GM19397 (cell line): Measurements from ENCODE around the gene SHD.
"Not testable (repeated sequence)": the region's sequence is repeated elsewhere in the genome, so short reads cannot be mapped to it uniquely, and the experiment has no call there.

ENCODE experiments used
- ATAC-seq: cut with Tn5 transposase; IDR thresholded peaks from one replicate; pipeline ENCODE4 v1.9.1; 2021; ENCODE audit warnings: mild to moderate bottlenecking, moderate library complexity; ENCODE audit not compliant: unreplicated experiment

SHD gene

GRCh38 chr19:4266253-4267000 lies 12.6 kb upstream of the SHD start:
- no peak for ATAC-seq

DNA sequence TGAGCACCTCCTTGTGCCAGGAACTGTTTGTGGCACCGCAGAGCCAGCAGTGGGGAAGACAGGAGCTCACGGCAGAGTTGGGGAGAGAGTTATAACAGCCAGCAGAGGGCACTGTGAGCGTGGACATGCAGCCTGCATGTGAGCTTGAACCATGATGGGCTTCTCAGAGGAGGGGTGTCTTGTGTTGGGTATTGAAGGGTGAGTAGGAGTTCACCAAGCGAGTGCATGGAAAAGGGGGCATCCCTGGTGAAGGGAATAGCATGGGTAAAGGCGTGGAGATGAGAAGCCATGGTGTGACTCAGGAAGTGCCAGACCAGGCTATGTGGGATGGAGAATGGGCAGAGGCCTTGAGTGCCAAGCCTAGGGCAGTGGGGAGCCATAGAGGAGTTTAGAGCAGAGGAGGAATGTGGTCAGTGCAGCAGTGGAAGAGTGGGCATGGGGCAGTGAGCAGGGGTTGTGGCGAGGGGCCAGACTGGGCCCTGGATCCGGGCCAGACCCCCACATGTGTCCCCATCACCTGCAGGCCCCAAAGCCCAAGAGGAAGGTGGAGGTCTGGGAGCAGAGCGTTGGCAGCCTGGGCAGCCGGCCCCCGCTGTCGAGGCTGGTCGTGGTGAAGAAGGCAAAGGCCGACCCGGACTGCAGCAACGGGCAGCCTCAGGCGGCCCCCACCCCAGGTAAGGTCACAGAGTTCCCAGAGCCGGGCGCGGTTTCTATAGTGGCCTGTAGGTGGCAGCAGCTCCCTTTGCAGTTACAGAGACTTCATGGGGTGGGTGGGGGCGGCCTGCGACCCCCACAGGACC lies 11.8 kb upstream of the SHD start:
- ATAC-seq: no peak

- ATAC-seq: no peak
Measured at GRCh38 chr19:4267901-4268815, 10.9 kb upstream of the SHD start.

GRCh38 chr19:4268816-4269430 lies 10.1 kb upstream of the SHD start:
- no peak for ATAC-seq

- no peak for ATAC-seq
Measured at GRCh38 chr19:4272894-4273293, 6.2 kb upstream of the SHD start.

DNA sequence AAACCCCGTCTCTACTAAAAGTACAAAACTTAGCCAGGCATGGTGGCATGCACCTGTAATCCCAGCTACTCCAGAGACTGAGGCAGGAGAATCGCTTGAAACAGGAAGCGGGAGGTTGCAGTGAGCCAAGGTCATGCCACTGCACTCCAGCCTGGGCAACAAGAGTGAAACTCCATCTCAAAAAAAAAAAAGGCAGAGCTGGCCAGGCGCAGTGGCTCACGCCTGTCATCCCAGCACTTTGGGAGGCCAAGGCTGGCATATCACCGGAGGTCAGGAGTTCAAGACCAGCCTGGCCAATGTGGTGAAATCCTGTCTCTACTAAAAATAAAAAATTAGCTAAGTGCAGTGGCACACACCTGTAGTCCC lies 4.8 kb upstream of the SHD start:
- ATAC-seq: not testable (repeated sequence)

DNA sequence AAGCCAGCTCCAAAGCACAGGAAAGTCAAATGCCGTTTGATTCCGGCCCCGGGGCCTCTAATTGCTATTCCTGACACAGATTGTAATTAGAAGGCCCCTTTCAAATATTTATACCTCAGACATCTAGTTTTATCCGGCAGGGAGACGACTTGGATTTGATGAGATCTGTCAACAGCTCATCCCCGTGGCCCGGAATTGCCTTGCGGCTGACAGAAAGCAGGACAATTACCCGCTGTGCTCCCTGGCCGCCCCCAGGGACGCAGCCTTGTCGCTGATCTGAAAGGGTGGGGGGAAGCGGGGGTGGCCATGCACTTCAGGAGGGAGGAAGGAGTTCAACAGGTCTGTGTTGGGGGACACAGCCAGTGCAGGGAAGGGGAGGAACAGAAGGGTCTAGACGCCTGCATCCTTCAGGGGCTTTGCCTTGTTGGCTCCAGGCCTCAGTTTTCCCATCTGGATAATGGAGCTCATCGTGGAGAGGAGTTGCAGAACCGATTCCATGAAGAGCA lies 1.8 kb upstream of the SHD start:
- no peak for ATAC-seq

DNA sequence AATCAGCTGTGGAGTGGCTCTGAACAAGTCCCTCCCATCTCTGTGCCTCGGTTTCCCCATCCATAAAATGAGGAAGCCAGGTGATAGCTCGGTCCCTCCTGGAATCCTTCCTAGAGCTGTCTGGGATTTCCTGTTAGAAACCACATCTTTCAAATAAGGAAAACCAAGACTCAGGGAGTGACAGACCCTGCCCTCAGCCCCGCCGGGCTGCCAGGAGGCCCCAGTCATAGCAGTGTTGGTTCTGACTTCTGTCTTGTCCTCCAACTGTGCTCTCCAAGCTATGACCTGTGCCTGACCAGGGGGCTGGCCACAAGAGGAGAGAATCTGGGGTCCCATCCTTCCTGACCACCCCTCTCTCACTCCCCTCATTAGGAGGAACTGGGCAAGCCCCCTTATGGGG lies 1.1 kb upstream of the SHD start:
- ATAC-seq: no peak

- ATAC-seq: no peak
Measured at GRCh38 chr19:4279267-4279529, 132 bp downstream of the SHD start.

DNA sequence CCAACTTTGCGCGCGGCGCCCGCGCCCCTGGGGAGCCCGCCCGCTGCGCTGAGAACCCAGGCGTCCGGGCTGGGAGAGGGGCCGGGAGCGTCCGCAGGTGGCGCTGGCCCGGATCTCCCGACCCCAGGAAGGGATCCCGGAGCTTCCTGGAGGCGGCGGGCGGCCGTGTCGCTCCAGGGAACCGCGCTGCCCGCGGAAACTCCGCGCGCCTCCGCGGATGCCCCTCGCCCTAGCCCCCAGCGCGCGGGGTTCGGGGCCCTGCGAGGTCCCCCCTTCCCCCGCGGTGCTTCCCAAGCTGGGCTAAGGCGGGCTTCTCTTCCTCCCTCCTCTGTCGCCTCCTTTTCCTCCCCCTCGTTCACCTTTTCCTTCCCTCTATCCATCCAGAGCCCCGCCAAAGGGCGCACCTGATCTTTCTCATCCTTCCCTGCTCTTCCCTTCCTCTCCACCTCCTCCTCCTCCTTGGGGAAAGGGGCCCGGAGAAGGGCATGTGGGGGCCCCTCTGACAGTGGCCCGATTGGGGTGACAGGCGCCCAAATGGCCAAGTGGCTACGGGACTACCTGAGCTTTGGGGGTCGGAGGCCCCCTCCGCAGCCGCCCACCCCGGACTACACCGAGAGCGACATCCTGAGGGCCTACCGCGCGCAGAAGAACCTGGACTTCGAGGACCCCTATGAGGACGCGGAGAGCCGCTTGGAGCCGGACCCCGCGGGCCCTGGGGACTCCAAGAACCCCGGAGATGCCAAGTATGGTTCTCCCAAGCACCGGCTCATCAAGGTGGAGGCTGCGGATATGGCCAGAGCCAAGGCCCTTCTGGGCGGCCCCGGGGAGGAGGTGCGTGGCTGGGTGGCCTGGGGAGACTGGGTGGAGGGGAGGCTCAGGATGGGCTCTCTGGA lies 710 bp downstream of the SHD start:
- no peak for ATAC-seq

DNA sequence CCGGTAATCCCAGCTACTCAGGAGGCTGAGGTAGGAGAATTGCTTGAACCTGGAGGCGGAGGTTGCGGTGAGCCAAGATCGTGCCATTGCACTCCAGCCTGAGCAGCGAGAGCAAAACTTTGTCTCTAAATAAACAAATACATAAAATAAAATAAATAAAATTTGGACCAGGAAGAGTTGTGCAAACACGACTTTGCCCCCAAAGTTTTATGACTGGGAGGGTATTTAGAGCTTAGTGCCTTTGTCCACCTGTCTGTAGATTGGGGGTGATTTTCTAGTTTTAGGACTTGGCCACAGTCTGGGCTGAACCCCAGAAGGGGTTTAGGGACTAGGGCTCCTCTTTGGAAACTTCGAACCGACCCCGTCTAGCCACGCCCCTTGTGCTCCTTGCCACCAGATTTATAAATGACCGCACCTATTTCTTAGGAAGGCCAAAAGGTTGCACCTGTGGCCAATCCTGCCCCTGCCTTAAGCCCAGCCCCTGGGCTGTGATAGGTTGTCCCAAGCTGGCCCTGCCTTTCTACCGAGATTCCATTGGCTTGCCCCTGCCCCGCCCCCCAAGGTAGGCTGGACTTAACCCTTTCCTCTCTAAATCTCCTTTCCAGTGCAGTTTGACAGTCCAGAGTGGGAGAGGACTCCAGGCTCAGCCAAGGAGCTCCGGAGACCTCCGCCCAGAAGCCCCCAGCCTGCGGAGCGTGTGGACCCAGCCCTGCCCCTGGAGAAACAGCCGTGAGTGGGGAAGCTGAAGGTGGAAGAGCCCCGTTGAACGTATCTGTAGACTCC lies 5.3 kb downstream of the SHD start:
- no peak for ATAC-seq

- ATAC-seq: no peak
Measured at GRCh38 chr19:4284974-4285373, 5.9 kb downstream of the SHD start.

DNA sequence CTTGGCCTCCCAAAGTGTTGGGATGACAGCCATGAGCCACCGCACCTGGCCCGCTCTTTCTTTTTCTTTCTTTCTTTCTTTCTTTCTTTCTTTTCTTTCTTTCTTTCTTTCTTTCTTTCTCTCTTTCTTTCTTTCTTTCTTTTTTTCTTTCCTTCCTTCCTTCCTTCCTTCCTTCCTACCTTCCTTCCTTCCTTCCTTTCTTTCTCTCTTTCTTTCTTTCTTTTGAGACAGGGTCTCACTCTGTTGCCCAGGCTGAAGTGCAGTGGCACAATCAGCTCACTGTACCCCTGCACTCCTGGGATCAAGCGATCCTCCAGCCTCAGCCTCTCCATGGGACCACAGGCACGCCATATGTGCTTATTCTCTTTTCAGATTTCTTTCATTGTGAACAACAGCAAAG lies 7.1 kb downstream of the SHD start:
- ATAC-seq: not testable (repeated sequence)

GRCh38 chr19:4288091-4288777 lies 9.2 kb downstream of the SHD start:
- ATAC-seq: no peak

DNA sequence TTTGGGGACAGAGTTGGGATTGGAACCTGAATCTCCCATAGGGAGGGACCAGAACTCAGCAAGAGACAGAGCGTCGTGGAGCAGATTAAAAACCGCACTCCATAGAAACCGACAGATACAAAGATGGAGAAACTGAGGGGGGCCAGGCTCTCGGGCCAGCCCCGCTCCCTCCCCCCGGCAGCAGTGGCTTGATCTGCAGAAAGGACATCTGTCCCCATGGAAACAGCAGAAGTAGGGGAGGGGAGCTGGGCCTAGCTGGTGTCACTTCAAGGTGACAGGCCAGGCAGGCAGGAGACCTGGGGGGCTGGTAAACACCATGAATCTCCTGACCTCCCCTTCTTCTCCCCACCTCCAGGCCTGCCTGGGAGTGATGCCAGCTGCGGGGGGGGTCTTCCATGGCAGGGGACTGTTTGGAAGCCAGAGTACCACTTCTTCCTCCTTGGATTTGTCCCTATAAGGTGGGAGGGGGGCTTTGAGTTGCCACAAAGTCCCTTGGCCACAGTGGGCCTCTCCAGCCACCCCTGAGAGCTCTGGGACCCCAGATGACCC lies 12.2 kb downstream of the SHD start:
- no peak for ATAC-seq

- ATAC-seq: no peak
Measured at GRCh38 chr19:4292515-4292914, 13.4 kb downstream of the SHD start.

- ATAC-seq: no peak
Measured at GRCh38 chr19:4294389-4294788, 15.3 kb downstream of the SHD start.

- ATAC-seq: no peak
Measured at GRCh38 chr19:4295972-4296771, 17.1 kb downstream of the SHD start.
